ENCODE results near the gene NHP2.
"Not testable (repeated sequence)": the region's sequence is repeated elsewhere in the genome, so short reads cannot be mapped to it uniquely, and the experiment has no call there.

The NHP2 gene

GRCh38 chr5:178130234-178130575 lies 23.5 kb downstream of the NHP2 start:
- DNase-seq = not testable (repeated sequence)

GRCh38 chr5:178129296-178129695 lies 24.4 kb downstream of the NHP2 start:
- DNase-seq = no peak

- not testable (repeated sequence) for DNase-seq
Measured at GRCh38 chr5:178127300-178128009, 26.2 kb downstream of the NHP2 start.

- DNase-seq = no peak
Measured at GRCh38 chr5:178126556-178126955, 27.1 kb downstream of the NHP2 start.

GRCh38 chr5:178125253-178125906 lies 28.3 kb downstream of the NHP2 start:
- no peak for DNase-seq

DNA sequence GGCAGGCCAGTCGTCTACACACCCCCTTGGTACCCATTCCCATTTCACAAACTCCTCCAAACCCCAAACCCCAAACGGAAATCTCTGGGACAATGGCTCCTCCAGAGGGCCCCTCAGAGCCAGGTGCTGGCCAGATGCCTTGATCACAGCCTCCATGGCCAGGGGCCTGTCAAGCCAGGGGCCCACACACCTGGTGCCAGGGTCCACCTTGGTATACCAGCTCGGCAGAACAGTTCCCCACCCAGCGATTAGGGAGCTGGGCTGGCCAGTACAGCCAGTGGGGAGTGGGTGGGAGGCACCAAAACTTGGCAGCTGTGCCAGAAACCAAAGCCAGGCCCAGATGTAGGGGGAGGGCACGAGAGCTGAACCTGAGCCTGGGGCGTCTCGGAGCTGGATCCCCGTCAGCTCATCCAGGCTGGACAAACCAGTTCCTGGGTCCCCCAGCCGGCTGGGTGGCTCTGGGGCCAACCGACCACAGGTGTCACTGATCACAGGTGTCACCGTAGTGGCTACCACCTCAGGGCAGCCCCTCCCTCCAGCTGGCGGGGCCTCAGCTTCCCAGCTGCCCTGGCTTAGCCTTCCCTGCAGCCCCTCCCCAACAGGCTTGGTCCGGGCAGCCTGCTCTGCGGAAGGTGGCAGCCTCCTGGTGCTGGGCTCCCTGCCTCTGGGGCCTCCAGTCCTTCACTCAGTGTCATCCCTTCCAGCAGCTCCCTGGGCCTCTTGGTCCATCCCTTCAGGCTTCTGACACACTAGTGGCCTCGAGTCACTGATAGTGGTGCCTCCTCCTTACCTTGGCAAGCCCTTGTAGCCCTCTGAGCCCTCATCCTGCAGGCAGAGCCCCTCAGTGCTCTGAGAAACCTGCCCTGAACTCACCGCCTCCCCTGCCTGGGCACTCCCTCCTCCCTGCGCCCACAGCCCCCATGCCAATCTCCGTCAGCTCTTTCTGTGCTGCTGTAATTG lies 29.4 kb downstream of the NHP2 start:
- DNase-seq = no peak

DNA sequence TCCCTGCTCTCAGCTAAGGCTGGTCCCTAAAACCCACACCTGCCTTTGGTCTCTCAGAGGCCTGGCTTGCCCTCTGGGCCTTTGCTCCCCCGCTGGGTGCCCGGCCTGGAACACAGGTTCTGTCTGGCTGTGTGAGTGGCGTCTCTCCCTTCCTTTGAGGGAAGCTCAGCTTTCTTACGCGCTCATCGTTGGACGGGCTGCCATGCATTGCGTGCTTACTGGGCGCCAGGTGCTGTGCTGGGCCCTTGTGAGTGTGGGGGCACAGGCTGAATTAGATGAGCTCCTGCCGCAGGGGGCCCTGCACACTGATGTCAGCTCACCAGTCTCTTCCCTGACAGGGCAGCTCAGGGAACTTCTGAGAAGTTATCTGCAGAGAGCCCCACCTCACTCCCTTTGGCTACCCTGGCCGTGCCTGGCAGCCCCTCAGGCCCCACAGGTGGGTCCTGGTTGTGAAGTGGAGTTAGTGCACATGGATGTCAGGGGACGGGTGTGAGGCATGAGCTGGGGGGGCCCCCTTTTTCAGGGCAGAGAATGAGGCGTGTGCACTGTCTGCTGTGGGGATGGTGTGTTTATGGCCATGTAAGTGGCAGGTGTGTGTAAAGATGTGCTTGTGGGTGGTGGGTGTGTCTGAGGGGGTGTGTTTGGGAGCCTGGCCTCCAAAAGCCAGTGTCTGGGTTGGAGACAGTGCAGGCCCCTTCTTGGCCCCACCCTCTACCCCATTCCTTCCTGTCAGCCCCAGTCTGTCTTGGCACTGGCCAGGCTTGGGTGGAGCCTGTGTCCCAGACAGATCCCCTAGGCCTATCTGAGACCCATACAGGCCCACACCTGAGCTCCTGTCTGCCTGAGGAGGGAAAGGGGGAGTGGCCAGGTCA lies 30.4 kb downstream of the NHP2 start:
- no peak for DNase-seq

DNA sequence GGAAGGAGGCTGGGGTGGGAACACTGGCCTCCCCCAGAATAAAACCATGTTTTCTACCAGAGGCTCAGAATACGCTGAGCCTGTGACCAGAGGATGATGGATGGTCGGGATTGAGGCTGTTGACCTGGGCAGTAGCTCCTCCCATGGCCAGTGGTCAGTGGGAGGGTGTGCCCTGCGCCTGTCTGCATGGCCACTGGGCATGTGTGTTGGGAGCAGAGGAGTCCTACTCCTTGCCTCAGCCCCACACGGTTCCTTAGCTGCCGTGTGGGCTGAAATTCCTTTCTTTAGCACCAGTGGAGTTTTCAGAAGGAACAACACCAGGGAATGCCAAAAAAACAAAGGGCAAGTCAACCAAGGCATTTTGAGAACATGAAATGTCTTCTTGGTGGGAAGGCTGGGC lies 31.3 kb downstream of the NHP2 start:
- no peak for DNase-seq

GRCh38 chr5:178121391-178122276 lies 32.1 kb downstream of the NHP2 start:
- no peak for DNase-seq

GRCh38 chr5:178120607-178121357 lies 32.9 kb downstream of the NHP2 start:
- peak; percentile 85 to 88 for DNase-seq

- DNase-seq = no peak
Measured at GRCh38 chr5:178119915-178120606, 33.6 kb downstream of the NHP2 start.

DNA sequence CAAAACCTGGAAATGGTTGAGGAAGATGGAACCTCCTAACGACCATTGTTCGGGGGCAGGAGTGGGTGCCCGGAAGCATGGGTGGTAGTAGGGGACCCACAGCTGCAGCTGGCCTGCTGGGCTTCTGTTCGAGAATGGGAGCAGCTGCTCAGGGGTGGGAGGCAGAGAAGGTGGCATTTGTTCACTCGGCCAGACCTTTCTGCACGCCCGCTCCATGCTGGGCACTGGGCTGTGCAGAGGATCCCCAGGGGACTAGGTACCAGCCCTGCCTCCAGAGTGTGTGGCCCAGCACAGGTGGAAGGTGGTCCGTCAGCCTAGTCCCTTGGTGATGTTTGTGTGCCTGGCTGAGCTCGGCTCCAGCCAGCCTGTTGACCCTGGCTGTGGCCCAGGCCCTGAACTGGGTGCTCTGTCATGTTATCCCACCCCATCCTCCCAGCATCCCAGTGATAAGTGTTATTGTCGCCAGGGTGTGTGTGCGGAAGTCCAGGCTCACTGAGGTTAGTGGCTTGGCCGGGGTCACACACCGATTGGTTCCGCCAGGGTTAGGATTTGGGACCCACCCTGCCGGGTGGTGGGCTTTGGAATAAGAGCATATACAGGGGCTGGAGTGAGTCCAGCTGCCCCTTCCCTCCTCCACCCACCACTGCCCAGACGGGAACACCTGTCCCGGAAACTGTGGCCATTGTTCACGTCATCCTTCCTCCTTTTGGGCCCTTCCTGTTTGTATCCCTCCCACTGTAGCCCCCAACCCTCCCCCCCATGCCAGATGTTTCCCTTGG lies 35.6 kb downstream of the NHP2 start:
- no peak for DNase-seq

DNA sequence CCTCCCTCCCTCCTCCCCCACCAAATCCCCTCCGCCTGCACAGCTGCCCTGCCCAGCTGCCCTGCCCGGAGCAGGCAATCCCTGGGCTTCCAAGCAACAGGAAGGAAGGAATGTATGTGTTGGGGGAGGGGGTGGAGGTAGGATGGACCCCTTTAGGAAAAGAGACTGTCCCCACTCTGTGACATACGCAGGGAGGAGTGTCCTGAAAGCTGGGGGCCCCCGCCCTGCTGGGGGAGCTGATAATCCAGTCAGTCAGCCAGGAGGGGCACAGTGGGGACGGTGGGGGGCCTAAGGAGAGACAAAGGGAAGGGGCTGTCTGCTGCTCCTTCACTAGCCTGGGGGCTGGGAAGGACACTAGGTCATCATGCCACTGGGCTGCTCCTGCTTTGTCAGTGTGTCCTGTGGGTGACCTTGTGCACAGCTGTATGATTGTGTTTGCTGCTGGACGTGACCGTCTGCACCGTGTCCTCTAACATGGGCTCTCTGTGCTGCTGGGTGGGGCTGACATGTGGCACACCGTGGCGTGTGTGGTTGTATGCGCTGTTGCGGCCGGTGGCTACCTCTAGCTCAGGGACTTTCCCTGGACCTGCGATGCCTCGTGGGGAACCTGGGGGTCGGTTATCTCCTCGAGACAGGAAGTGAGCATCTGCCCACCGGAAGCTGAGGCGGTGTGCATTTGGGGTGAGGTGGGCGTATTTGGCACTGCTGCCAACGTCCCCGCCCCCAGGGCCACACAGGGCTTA lies 37.4 kb downstream of the NHP2 start:
- peak; percentile 88 to 92 for DNase-seq

DNA sequence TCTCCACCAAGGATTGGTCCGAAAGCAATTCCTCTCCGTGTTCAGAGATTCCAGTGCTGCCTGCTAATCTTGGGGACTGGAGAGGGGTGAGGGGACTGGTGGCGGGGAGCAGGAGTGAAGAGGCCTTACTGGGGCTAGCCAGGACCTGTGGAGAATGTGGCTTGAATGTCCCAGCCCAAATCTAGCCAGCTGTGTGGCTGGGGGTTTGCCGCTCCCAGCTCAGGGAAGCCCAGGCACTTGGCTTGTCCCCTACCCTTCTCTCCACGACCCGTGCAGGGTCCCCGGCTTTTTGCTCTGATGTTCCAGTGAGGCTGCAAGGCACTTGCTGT lies 37.9 kb downstream of the NHP2 start:
- no peak for DNase-seq

GRCh38 chr5:178115136-178115813 lies 38.4 kb downstream of the NHP2 start:
- peak; percentile 40 to 45 for DNase-seq

GRCh38 chr5:178114325-178115135 lies 39.2 kb downstream of the NHP2 start:
- DNase-seq = peak; percentile 63 to 64

- no peak for DNase-seq
Measured at GRCh38 chr5:178113841-178114324, 39.8 kb downstream of the NHP2 start.
